NCI-H2107 treated with DMSO at 0.1 percent for 48 hours (cell line): ENCODE results near the gene MARVELD2.
"Not testable (repeated sequence)": the region's sequence is repeated elsewhere in the genome, so short reads cannot be mapped to it uniquely, and the experiment has no call there.

Experiments
- DNase-seq: peaks from one replicate; lab custom pipeline; 2025; ENCODE audit not compliant: unreplicated experiment; lab: John Stamatoyannopoulos, UW

Gene MARVELD2

GRCh38 chr5:69444127-69444754, 29.3 kb downstream of the MARVELD2 start:
- DNase-seq, result no peak

GRCh38 chr5:69449511-69449910, 34.6 kb downstream of the MARVELD2 start:
- no peak for DNase-seq

GRCh38 chr5:69450116-69450515, 35.2 kb downstream of the MARVELD2 start:
- no peak for DNase-seq

- not testable (repeated sequence) for DNase-seq
Observed at GRCh38 chr5:69450527-69450926, 35.6 kb downstream of the MARVELD2 start.

- no peak for DNase-seq
Observed at GRCh38 chr5:69451941-69452647, 37.2 kb downstream of the MARVELD2 start.

GRCh38 chr5:69453487-69453886, 38.6 kb downstream of the MARVELD2 start:
- DNase-seq, result not testable (repeated sequence)

- DNase-seq, result no peak
Observed at GRCh38 chr5:69454460-69455249, 39.7 kb downstream of the MARVELD2 start.

- DNase-seq, result not testable (repeated sequence)
Observed at GRCh38 chr5:69455428-69455988, 40.6 kb downstream of the MARVELD2 start.

- no peak for DNase-seq
Observed at GRCh38 chr5:69462170-69462569, 47.3 kb downstream of the MARVELD2 start.

- not testable (repeated sequence) for DNase-seq
Observed at GRCh38 chr5:69466375-69466774, 51.5 kb downstream of the MARVELD2 start.

- DNase-seq, result no peak
Observed at GRCh38 chr5:69467442-69468225, 52.7 kb downstream of the MARVELD2 start.

- DNase-seq, result no peak
Observed at GRCh38 chr5:69468631-69469030, 53.7 kb downstream of the MARVELD2 start.

- DNase-seq, result not testable (repeated sequence)
Observed at GRCh38 chr5:69471516-69471915, 56.6 kb downstream of the MARVELD2 start.

- DNase-seq, result not testable (repeated sequence)
Observed at GRCh38 chr5:69472535-69473143, 57.7 kb downstream of the MARVELD2 start.

- no peak for DNase-seq
Observed at GRCh38 chr5:69477170-69477569, 62.3 kb downstream of the MARVELD2 start.

GRCh38 chr5:69478296-69478695, 63.4 kb downstream of the MARVELD2 start:
- DNase-seq, result not testable (repeated sequence)

GRCh38 chr5:69484891-69485290, 70.0 kb downstream of the MARVELD2 start:
- DNase-seq, result no peak

- no peak for DNase-seq
Observed at GRCh38 chr5:69485471-69485870, 70.6 kb downstream of the MARVELD2 start.

GRCh38 chr5:69489246-69489645, 74.3 kb downstream of the MARVELD2 start:
- DNase-seq, result no peak

GRCh38 chr5:69491027-69491426, 76.1 kb downstream of the MARVELD2 start:
- DNase-seq, result no peak
